ENCODE data around the gene MKS1.

- TF ChIP-seq, protein P1, sequence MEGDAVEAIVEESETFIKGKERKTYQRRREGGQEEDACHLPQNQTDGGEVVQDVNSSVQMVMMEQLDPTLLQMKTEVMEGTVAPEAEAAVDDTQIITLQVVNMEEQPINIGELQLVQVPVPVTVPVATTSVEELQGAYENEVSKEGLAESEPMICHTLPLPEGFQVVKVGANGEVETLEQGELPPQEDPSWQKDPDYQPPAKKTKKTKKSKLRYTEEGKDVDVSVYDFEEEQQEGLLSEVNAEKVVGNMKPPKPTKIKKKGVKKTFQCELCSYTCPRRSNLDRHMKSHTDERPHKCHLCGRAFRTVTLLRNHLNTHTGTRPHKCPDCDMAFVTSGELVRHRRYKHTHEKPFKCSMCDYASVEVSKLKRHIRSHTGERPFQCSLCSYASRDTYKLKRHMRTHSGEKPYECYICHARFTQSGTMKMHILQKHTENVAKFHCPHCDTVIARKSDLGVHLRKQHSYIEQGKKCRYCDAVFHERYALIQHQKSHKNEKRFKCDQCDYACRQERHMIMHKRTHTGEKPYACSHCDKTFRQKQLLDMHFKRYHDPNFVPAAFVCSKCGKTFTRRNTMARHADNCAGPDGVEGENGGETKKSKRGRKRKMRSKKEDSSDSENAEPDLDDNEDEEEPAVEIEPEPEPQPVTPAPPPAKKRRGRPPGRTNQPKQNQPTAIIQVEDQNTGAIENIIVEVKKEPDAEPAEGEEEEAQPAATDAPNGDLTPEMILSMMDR (IDR thresholded peaks at IDR 0.05) = no peak
- TF ChIP-seq POLR2A (IDR thresholded peaks at IDR 0.05) = no peak
- TF ChIP-seq EP300 (IDR thresholded peaks at IDR 0.05) = no peak
These were observed 23.4 kb downstream of the MKS1 start for GRCh38 chr17:58195518-58196123.
